Peyer's patch (tissue), 4 donors: ENCODE data around the gene WDR7. TPM values are rescaled to one million over a fixed set of nuclear protein-coding genes. Genes with fewer than 3 reads are reported as not detected.

Experiments
- DNase-seq, 3 donors: peaks; one replicate each; pipeline ENCODE4 v3.0.0-alpha.2; 2017 to 2019
- H3K27ac ChIP-seq, 4 donors: fragments of 200-600 bp; sonication (generic); one replicate each; pipeline ENCODE4 v1.5.1; 2016 to 2019
- H3K27me3 ChIP-seq, 2 donors: fragments of 200-600 bp; sonication (generic); one replicate each; pipeline ENCODE4 v1.5.1; 2019
- H3K36me3 ChIP-seq, 3 donors: fragments of 200-600 bp; sonication (generic); one replicate each; pipeline ENCODE4 v1.5.1; 2016 to 2019
- H3K4me1 ChIP-seq, 4 donors: fragments of 200-600 bp; sonication (generic); one replicate each; pipeline ENCODE4 v1.5.1; 2016 to 2019
- H3K4me3 ChIP-seq, 4 donors: fragments of 200-600 bp; sonication (generic); 1 replicate in 3 of 4; 2 replicates in 1 of 4; pipeline ENCODE4 v1.5.1; 2016 to 2019; ENCODE audit warnings: mild to moderate bottlenecking in 1 of 4
- H3K9me3 ChIP-seq, 4 donors: fragments of 200-600 bp; sonication (generic); one replicate each; pipeline ENCODE4 v1.5.1; 2016 to 2019; ENCODE audit warnings: mild to moderate bottlenecking in 1 of 4
- POLR2A ChIP-seq, 2 donors: fragments of 450-650 bp; IDR thresholded peaks; one replicate each; pipeline ENCODE4 v1.5.1; 2017; ENCODE audit warnings: antibody characterized with exemption in 2 of 2, mild to moderate bottlenecking in 2 of 2, moderate library complexity in 2 of 2
- total RNA-seq, 4 donors: library from RNA; depleted of rRNA; stranded (reverse); fragments of >200 nt; gene quantifications; one replicate each; pipeline ENCODE4 v1.1.0, GENCODE V29; 2016
- TF ChIP-seq, protein P1 (sequence below), 6 experiments: fragments of 450-650 bp in 4 of 6; fragments of 200-600 bp in 2 of 6; sonication (generic) in 1 of 6; IDR thresholded peaks; one replicate each; pipeline ENCODE4 v1.5.1; 2017 to 2019; ENCODE audit warnings: antibody characterized with exemption in 6 of 6, mild to moderate bottlenecking in 3 of 6, moderate library complexity in 1 of 6

Gene WDR7
- total RNA-seq, 4 donors from 2014 or later: 28.0 to 60.2 (median 34.4) TPM

DNA sequence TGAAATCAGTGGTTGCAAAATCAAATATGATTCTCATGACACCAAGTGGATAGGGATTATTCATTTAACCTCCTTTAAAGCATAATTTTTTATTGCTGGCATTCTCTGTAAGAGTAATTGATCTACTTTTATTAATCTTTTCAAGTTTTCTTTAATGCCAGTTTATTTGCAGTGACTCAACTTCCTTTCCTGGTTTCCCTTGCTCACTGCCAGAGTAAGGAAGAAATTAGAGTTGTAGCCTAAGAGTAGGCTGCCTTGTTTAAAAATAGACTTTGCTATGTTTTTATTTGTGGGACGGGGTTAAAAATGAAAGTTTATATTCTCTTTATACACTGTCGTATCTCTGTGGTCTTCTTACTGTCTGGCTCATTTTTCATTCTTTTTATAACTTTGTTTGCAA is 148.6 kb downstream of the WDR7 start:
- Histone ChIP-seq H3K27me3 (no peaks in the 10 kb centered on the region), H3K27ac (no peak overlapping the region), H3K4me3 (no peak overlapping the region), H3K36me3 (no peaks in the 10 kb centered on the region), H3K9me3 (no peaks in the 10 kb centered on the region), H3K4me1 (no peaks in the 10 kb centered on the region)
- no peak for TF ChIP-seq POLR2A (IDR thresholded peaks at IDR 0.05)
- TF ChIP-seq, protein P1, sequence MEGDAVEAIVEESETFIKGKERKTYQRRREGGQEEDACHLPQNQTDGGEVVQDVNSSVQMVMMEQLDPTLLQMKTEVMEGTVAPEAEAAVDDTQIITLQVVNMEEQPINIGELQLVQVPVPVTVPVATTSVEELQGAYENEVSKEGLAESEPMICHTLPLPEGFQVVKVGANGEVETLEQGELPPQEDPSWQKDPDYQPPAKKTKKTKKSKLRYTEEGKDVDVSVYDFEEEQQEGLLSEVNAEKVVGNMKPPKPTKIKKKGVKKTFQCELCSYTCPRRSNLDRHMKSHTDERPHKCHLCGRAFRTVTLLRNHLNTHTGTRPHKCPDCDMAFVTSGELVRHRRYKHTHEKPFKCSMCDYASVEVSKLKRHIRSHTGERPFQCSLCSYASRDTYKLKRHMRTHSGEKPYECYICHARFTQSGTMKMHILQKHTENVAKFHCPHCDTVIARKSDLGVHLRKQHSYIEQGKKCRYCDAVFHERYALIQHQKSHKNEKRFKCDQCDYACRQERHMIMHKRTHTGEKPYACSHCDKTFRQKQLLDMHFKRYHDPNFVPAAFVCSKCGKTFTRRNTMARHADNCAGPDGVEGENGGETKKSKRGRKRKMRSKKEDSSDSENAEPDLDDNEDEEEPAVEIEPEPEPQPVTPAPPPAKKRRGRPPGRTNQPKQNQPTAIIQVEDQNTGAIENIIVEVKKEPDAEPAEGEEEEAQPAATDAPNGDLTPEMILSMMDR (IDR thresholded peaks at IDR 0.05): no peak
- DNase-seq: no peak

DNA sequence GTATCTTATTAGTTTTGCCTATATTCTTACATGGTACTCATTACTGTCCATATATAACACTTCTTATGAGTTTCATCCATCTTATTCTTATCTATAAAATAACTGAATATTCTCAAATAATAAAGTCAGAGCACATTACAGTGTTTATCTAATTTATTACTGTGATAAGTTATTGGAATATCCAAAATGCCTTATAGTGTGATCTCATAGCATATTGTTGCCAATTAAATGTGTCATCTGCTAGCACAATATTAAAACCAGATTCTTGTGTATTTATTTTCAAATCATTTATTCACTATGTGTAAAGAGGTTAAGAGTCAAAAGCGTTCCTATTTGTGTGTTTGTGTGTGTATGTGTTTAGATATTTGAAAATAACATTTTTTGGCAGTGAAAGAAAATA is 151.9 kb downstream of the WDR7 start:
- Histone ChIP-seq H3K27me3 (no peaks in the 10 kb centered on the region), H3K36me3 (no peaks in the 10 kb centered on the region), H3K4me1 (no peaks in the 10 kb centered on the region), H3K4me3 (no peak overlapping the region), H3K9me3 (no peaks in the 10 kb centered on the region), H3K27ac (no peak overlapping the region)
- DNase-seq: no peak
- TF ChIP-seq POLR2A (IDR thresholded peaks at IDR 0.05): no peak
- TF ChIP-seq, protein P1 (IDR thresholded peaks at IDR 0.05): no peak

DNA sequence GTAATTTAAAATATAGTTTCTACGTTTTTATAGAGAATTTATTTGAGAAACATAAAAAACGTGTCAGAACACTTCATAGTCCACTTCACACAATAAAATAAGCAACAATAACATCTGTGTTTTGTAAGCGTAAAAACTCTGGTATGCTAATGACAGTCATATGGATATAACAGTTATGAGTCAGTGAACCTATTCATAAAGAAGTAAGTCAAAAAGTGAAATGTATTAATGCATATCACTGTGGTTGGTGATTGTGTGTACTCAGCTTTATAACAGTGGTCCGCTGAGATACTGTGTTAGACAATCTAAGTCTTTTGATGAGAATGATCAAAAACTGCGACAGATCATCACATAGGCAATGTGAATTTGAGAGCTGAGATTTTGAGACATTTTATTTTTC is 153.2 kb downstream of the WDR7 start:
- Histone ChIP-seq H3K27ac (no peak overlapping the region), H3K27me3 (no peaks in the 10 kb centered on the region), H3K4me3 (no peak overlapping the region), H3K4me1 (no peaks in the 10 kb centered on the region), H3K9me3 (no peaks in the 10 kb centered on the region), H3K36me3 (no peaks in the 10 kb centered on the region)
- no peak for DNase-seq
- TF ChIP-seq POLR2A (IDR thresholded peaks at IDR 0.05): no peak
- TF ChIP-seq, protein P1 (IDR thresholded peaks at IDR 0.05): no peak

DNA sequence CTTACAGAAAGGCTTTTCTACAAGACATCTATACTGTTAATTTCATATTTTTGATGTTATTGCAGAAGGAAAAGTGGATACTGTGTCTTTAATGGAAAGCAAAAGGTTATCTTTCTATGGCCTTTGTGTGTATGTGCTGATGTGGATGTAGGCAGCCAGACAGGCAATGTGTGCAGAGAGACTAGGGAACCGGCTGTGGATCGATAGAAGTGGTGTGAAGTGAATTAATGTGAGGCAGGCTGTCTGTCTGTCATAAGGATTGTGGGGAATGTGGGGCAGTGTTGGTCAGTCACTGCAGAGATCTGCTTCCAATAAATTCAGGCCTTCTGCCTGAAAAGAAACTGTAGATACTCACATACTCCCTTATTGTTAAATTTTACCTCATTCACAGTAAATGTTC is 156.7 kb downstream of the WDR7 start:
- no peak for TF ChIP-seq POLR2A (IDR thresholded peaks at IDR 0.05)
- TF ChIP-seq, protein P1 (IDR thresholded peaks at IDR 0.05): no peak
- DNase-seq: no peak

DNA sequence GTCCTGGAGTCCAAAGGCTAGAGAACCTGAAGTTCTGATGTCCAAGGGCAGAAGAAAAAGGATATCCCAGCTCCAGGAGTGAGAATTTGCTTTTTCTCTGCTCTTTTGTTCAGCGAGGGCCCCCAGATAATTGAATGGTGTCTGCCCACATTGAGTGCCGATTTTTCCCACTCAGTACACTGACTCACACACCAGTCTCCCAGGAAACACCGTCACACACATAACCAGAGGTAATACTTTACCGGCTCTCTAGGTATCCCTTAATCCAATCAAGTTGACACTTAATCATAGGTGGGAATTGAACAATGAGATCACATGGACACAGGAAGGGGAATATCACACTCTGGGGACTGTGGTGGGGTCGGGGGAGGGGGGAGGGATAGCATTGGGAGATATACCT is 161.5 kb downstream of the WDR7 start:
- Histone ChIP-seq H3K27ac (no peak overlapping the region), H3K4me1 (no peaks in the 10 kb centered on the region), H3K36me3 (no peaks in the 10 kb centered on the region), H3K9me3 (no peaks in the 10 kb centered on the region), H3K27me3 (no peaks in the 10 kb centered on the region), H3K4me3 (no peak overlapping the region)
- TF ChIP-seq POLR2A (IDR thresholded peaks at IDR 0.05): no peak
- TF ChIP-seq, protein P1 (IDR thresholded peaks at IDR 0.05): no peak
- DNase-seq: no peak

More for the DNA sequence above, 156.7 kb downstream of the WDR7 start:
- Histone ChIP-seq H3K27ac (no peak overlapping the region), H3K4me3 (no peak overlapping the region), H3K9me3 (no peaks in the 10 kb centered on the region), H3K27me3 (no peaks in the 10 kb centered on the region), H3K4me1 (no peaks in the 10 kb centered on the region), H3K36me3 (no peaks in the 10 kb centered on the region)

DNA sequence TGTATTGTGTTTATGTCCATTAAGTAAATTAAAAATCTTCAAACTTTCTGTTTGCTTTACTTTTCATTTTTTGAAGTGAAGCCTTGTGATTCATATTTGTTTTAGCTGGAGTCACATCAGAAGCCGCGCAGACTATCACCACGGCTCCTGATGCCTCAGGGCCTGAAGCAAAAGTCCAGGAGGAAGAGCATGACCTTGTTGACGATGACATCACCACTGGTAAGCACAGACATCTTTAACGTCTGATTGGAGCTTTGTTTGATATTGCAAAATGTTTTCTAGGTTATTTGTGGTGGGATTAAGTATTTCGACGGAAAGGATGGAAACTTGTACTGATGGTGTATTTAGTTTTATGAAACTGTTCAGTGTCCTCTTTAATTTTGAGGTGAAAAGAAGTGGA is 164.8 kb downstream of the WDR7 start:
- H3K27me3 ChIP-seq: no peaks in the 10 kb centered on the region
- TF ChIP-seq, protein P1 (IDR thresholded peaks at IDR 0.05): no peak
- no peak for TF ChIP-seq POLR2A (IDR thresholded peaks at IDR 0.05)
- no peak overlapping the region for H3K4me3 ChIP-seq
- DNase-seq: no peak
- H3K27ac ChIP-seq: no peak overlapping the region
- no peaks in the 10 kb centered on the region for H3K4me1 ChIP-seq
- H3K36me3 ChIP-seq: no peaks in the 10 kb centered on the region
- no peaks in the 10 kb centered on the region for H3K9me3 ChIP-seq
